ENCODE results near the gene B4GALT3. TPM values are rescaled to one million over a fixed set of nuclear protein-coding genes. Genes with fewer than 3 reads are reported as not detected.

The B4GALT3 gene
- total RNA-seq, 2 donors from 2014 or later = 38.2 to 68.7 TPM

DNA sequence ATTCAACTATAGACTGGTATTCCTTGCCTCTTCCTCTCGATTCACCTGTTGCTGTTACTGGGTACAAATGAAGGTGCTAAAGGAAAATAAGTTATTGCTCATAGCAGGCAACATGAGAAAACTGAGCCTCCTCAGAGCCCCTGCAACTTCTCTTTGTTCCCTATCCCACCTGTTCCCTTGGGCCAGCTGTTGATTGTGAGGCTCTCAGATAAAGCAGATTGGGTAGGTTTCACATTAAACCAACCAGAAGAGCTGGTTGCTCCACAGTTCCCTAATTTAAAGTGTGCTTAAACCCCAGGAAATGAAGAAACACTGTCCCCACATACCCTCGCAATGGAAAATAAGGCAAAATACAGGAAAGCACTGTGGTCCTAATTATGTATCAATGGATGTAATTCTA, 49.7 kb downstream of the B4GALT3 start:
- intact Hi-C loops (cut with DNase I) = no loop called here
- WGBS = 87% methylated on average over 2 of the region's 2 CpGs
- H3K4me1 ChIP-seq (replicated peaks) = no peaks in the 10 kb centered on the region

DNA sequence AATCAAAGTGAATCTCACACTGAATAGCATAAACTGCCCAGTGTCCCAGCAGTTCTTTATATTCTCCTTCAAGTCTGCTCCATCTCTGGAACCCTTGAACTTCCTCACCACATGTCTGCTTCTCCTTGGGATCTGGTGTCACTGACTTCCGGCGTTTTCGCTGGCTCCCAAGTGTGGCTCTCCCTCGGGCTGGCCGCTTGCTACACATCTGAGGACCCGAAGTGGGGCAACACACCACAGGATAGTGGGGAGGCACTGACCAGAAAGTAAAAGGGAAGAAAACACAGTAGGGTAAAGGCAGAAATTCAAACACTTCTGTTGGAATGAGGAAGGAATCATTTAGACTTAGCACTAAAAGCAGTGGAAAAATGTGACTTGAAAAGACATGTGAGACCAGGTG, 54.3 kb downstream of the B4GALT3 start:
- Histone ChIP-seq H3K27ac (no peak overlapping the region), H3K4me1 (replicated peaks) (peaks cover 11% of the 10 kb centered on the region), H3K27me3 (replicated peaks; ENCODE audit: insufficient read depth) (no peaks in the 10 kb centered on the region), H3K9me3 (no peaks in the 10 kb centered on the region), H3K36me3 (peaks cover 8 to 25% of the 10 kb centered on the region in 2 donors), H3K4me3 (no peak overlapping the region)
- no peak for DNase-seq (ENCODE audit: low spot score)
- TF ChIP-seq POLR2AphosphoS5 (IDR thresholded peaks at IDR 0.05) (no peak), POLR2A (IDR thresholded peaks at IDR 0.05) (no peak)
- TF ChIP-seq, protein P1, sequence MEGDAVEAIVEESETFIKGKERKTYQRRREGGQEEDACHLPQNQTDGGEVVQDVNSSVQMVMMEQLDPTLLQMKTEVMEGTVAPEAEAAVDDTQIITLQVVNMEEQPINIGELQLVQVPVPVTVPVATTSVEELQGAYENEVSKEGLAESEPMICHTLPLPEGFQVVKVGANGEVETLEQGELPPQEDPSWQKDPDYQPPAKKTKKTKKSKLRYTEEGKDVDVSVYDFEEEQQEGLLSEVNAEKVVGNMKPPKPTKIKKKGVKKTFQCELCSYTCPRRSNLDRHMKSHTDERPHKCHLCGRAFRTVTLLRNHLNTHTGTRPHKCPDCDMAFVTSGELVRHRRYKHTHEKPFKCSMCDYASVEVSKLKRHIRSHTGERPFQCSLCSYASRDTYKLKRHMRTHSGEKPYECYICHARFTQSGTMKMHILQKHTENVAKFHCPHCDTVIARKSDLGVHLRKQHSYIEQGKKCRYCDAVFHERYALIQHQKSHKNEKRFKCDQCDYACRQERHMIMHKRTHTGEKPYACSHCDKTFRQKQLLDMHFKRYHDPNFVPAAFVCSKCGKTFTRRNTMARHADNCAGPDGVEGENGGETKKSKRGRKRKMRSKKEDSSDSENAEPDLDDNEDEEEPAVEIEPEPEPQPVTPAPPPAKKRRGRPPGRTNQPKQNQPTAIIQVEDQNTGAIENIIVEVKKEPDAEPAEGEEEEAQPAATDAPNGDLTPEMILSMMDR (IDR thresholded peaks at IDR 0.05) = no peak
- intact Hi-C loops (cut with DNase I) = no loop called here
- WGBS = 85% methylated on average over 6 of the region's 6 CpGs

More for the DNA sequence above, 49.7 kb downstream of the B4GALT3 start:
- Histone ChIP-seq H3K4me3 (no peak overlapping the region), H3K36me3 (peaks cover 5 to 11% of the 10 kb centered on the region in 2 donors), H3K27ac (no peak overlapping the region), H3K9me3 (no peaks in the 10 kb centered on the region), H3K27me3 (replicated peaks; ENCODE audit: insufficient read depth) (no peaks in the 10 kb centered on the region)
- DNase-seq (ENCODE audit: low spot score) = no peak
- TF ChIP-seq, protein P1 (IDR thresholded peaks at IDR 0.05) = no peak
- TF ChIP-seq POLR2A (IDR thresholded peaks at IDR 0.05) = no peak
- no peak for TF ChIP-seq POLR2AphosphoS5 (IDR thresholded peaks at IDR 0.05)

DNA sequence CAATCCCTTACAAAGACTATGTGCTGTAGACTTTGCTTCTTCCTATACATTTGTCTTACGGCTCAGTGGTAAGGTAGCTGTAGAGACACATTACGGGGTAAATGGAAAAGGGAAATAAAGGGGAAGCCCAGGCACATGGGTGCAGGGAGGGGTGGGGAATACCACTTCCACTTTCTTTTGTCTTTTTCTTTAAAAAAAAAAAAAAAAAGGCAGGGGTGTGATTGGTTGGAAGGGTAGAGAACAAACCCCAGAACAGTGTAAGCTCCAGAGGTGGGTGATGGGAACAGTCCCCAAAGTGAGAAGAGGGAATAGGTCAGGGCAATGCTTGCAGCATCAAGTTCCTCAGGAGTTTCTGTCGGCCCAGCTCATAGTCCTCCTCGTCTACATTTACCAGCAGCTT, 55.5 kb downstream of the B4GALT3 start:
- TF ChIP-seq, protein P1 (IDR thresholded peaks at IDR 0.05) = no peak
- TF ChIP-seq POLR2A (IDR thresholded peaks at IDR 0.05) = no peak
- no peak for TF ChIP-seq POLR2AphosphoS5 (IDR thresholded peaks at IDR 0.05)
- Histone ChIP-seq H3K27me3 (replicated peaks; ENCODE audit: insufficient read depth) (no peaks in the 10 kb centered on the region), H3K4me1 (replicated peaks) (peaks cover 11% of the 10 kb centered on the region), H3K4me3 (no peak overlapping the region), H3K27ac (no peak overlapping the region), H3K9me3 (no peaks in the 10 kb centered on the region), H3K36me3 (peaks cover 8 to 25% of the 10 kb centered on the region in 2 donors)
- intact Hi-C loops (cut with DNase I) = no loop called here
- 76% methylated on average over 4 of the region's 4 CpGs for WGBS
- no peak for DNase-seq (ENCODE audit: low spot score)

Small RNA genes within 50 kb of the gene (microRNA-seq; reads per million reads assigned to microRNA genes)
- 2.9 reads per million, percentile 35 among the genes with 10 or more reads in this experiment for gene MIR5187

Small RNA genes within 50 kb of the gene (small RNA-seq; reads per million reads assigned to genes)
- 0 reads per million in 2 donors for gene RF01225

Other genes starting within 250 kb of the B4GALT3 start
- 1 to 10 TPM in 1 of 2 donors, under 1 TPM in 1; 0.82 to 2.4 TPM for gene ITLN2, start 222.7 kb downstream of the B4GALT3 start, total RNA-seq
- 100 to 1,000 TPM in 1 of 2 donors, 10 to 100 TPM in 1; 43.6 to 104 TPM for gene F11R, start 156.4 kb downstream of the B4GALT3 start, total RNA-seq
- 100 to 1,000 TPM; 137 to 648 TPM for gene TSTD1, start 138.5 kb downstream of the B4GALT3 start, total RNA-seq
- gene USF1, start 131.5 kb downstream of the B4GALT3 start, total RNA-seq = 10 to 100 TPM; 46.3 to 65.8 TPM
- gene ARHGAP30, start 107.6 kb downstream of the B4GALT3 start, total RNA-seq = 1 to 10 TPM; 3.2 to 5.3 TPM
- 10 to 100 TPM in 1 of 2 donors, 1 to 10 TPM in 1; 9.6 to 18.6 TPM for gene NECTIN4, start 87.9 kb downstream of the B4GALT3 start, total RNA-seq
- gene KLHDC9, start 79.1 kb downstream of the B4GALT3 start, total RNA-seq = 10 to 100 TPM; 24.8 to 33.3 TPM
- 10 to 100 TPM; 33.6 to 36.0 TPM for gene PFDN2, start 59.5 kb downstream of the B4GALT3 start, total RNA-seq
- gene NIT1, start 59.4 kb downstream of the B4GALT3 start, total RNA-seq = 10 to 100 TPM; 31.1 to 51.7 TPM
- gene DEDD, start 44.8 kb downstream of the B4GALT3 start, total RNA-seq = 10 to 100 TPM; 30.1 to 41.5 TPM
- 10 to 100 TPM; 71.3 to 72.8 TPM for gene UFC1, start 23.5 kb downstream of the B4GALT3 start, total RNA-seq
- 10 to 100 TPM; 28.1 to 32.1 TPM for gene USP21, start 18.0 kb downstream of the B4GALT3 start, total RNA-seq
- 10 to 100 TPM; 13.8 to 42.6 TPM for gene PPOX, start 11.1 kb downstream of the B4GALT3 start, total RNA-seq
- 1 to 10 TPM in 1 of 2 donors, under 1 TPM in 1; 0.55 to 3.4 TPM for gene ADAMTS4, start 21.5 kb upstream of the B4GALT3 start, total RNA-seq
- gene NDUFS2, start 24.9 kb upstream of the B4GALT3 start, total RNA-seq = 100 to 1,000 TPM; 108 to 111 TPM
- gene FCER1G, start 37.8 kb upstream of the B4GALT3 start, total RNA-seq = 10 to 100 TPM in 1 of 2 donors, 1 to 10 TPM in 1; 3.6 to 22.4 TPM
- gene APOA2, start 46.1 kb upstream of the B4GALT3 start, total RNA-seq = not detected
- 10 to 100 TPM in 1 of 2 donors, 1 to 10 TPM in 1; 7.5 to 15.6 TPM for gene TOMM40L, start 48.6 kb upstream of the B4GALT3 start, total RNA-seq
- not detected for gene NR1I3, start 60.7 kb upstream of the B4GALT3 start, total RNA-seq
- gene PCP4L1, start 81.2 kb upstream of the B4GALT3 start, total RNA-seq = 10 to 100 TPM in 1 of 2 donors, 1 to 10 TPM in 1; 7.6 to 10.1 TPM
- gene MPZ, start 132.5 kb upstream of the B4GALT3 start, total RNA-seq = 1 to 10 TPM; 2.2 to 7.3 TPM
- 100 to 1,000 TPM in 1 of 2 donors, 10 to 100 TPM in 1; 59.0 to 107 TPM for gene SDHC, start 136.9 kb upstream of the B4GALT3 start, total RNA-seq
- not detected for gene CFAP126, start 190.4 kb upstream of the B4GALT3 start, total RNA-seq

Measured in prostate gland (tissue), 2 donors.